Adrenal gland (tissue), 5 donors: Measurements from ENCODE around the gene CDADC1.

ENCODE experiments used
- CTCF ChIP-seq, 6 experiments: fragments of 450-650 bp in 4 of 6; fragments of 200-600 bp in 2 of 6; sonication (generic) in 1 of 6; IDR thresholded peaks; 1 replicate in 5 of 6; 2 replicates in 1 of 6; pipeline versions ENCODE4 v1.5.1 to v1.8.0; 2016 to 2021; ENCODE audit warnings: antibody characterized with exemption in 6 of 6, mild to moderate bottlenecking in 2 of 6, moderate library complexity in 1 of 6
- POLR2A ChIP-seq, 2 donors: fragments of 450-650 bp; IDR thresholded peaks; one replicate each; pipeline ENCODE4 v1.6.1; 2017; ENCODE audit warnings: antibody characterized with exemption in 2 of 2, mild to moderate bottlenecking in 2 of 2, moderate library complexity in 1 of 2
- donor health status: DM: no; HTN: no; CAD: no.

GRCh38 chr13:49210114-49210513, 37.6 kb upstream of the CDADC1 start:
- TF ChIP-seq CTCF (IDR thresholded peaks at IDR 0.05) = no peak
- TF ChIP-seq POLR2A (IDR thresholded peaks at IDR 0.05) = no peak
